ENCODE results near the gene SLC3A2. TPM values are rescaled to one million over a fixed set of nuclear protein-coding genes. Genes with fewer than 3 reads are reported as not detected.

SLC3A2 gene
- total RNA-seq, 2 experiments from 2014 or later: 289 to 321 TPM

DNA sequence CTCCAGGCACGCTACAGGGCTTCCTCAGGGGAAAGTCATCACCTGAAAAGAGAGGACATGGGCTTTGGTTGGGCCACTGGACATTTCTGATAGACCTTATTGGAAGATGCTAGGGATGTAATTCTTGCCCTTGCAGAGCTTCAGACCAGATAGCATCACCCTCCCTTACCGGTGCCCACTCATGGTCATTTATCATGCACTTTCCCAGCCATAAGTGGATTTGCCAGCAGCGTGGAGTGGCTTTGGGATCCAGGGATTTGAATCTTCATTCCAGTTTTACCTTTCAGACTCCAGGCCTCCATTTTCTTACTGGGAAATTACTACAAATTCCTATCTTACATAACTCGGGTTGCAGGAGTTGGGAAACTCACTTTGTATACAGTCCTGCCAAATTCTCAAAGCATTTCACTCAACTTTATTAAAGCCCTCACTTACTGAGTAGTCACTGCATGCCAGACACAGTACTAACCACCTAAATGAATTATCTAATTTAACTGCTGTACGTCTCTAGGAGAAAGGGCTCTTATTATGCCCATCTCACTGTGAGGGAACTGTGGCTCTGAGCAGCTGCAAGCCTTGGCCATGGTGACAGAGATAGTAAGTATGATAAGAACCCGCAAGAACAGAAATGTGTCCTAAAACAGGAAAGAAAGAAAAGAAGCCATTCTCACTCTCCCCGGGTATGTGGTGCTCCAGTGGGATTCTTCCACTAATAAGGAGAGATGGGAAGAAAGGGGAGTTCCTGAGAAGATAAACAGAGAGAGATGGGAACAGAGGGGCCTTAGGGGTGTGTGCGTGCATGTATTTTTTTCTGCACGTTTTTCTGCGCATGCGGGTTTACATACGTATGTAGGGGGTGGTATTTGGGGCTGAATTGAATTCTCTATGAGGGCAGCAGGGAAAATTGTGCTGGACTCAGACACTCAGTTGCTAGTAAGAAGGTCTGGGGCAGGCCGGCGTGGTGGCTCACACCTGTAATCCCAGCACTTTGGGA lies 30.7 kb downstream of the SLC3A2 start:
- intact Hi-C loops (cut with micrococcal nuclease; ENCODE audit: unreplicated experiment): no loop called here
- Histone ChIP-seq H4K20me1 (ENCODE audit: insufficient read depth, low read length) (no peaks in the 10 kb centered on the region), H2AFZ (ENCODE audit: low read length) (no peak overlapping the region), H3K27ac (ENCODE audit: low read depth, low read length, poor library complexity, severe bottlenecking) (no peak overlapping the region), H3K9me3 (ENCODE audit: low read length) (no peaks in the 10 kb centered on the region), H3K4me3 (ENCODE audit: low read depth, low read length, poor library complexity, severe bottlenecking) (no peak overlapping the region), H3K4me2 (ENCODE audit: low read length) (no peak overlapping the region), H3K4me1 (ENCODE audit: insufficient read depth, low read length, poor library complexity, severe bottlenecking) (no peaks in the 10 kb centered on the region), H3K79me2 (ENCODE audit: insufficient read depth, low read depth, low read length) (no peaks in the 10 kb centered on the region), H3K9me2 (ENCODE audit: insufficient read depth, low read length) (no peaks in the 10 kb centered on the region), H3K36me3 (ENCODE audit: insufficient read depth, low read length) (no peaks in the 10 kb centered on the region)
- TF ChIP-seq EZH2phosphoT487 (IDR thresholded peaks at IDR 0.05; ENCODE audit: borderline replicate concordance, low read depth, low read length): no peak
- TF ChIP-seq CTCF (conservative IDR thresholded peaks at IDR 0.05; ENCODE audit: low read length): no peak
- ChIA-PET CTCF (ENCODE audit: unreplicated experiment) (no interaction called here), POLR2A (interaction anchor here (0.6 to 0.7 kb wide), 2 partner anchors 25 to 61 kb away, joined by 4 to 5 read pairs; no protein-coding TSS in a partner anchor)
- DNase-seq (ENCODE audit: low spot score): no peak
- BruUV-seq (replicated peaks): no TSS peak

- BruUV-seq (replicated peaks): no TSS peak
- Histone ChIP-seq H3K27ac (ENCODE audit: low read depth, low read length, poor library complexity, severe bottlenecking) (no peak overlapping the region), H3K36me3 (ENCODE audit: insufficient read depth, low read length) (no peaks in the 10 kb centered on the region), H3K9me3 (ENCODE audit: low read length) (no peaks in the 10 kb centered on the region), H2AFZ (ENCODE audit: low read length) (no peak overlapping the region), H4K20me1 (ENCODE audit: insufficient read depth, low read length) (no peaks in the 10 kb centered on the region), H3K4me2 (ENCODE audit: low read length) (no peak overlapping the region), H3K9me2 (ENCODE audit: insufficient read depth, low read length) (no peaks in the 10 kb centered on the region), H3K4me3 (ENCODE audit: low read depth, low read length, poor library complexity, severe bottlenecking) (no peak overlapping the region), H3K4me1 (ENCODE audit: insufficient read depth, low read length, poor library complexity, severe bottlenecking) (no peaks in the 10 kb centered on the region), H3K79me2 (ENCODE audit: insufficient read depth, low read depth, low read length) (no peaks in the 10 kb centered on the region)
- no peak for DNase-seq (ENCODE audit: low spot score)
- ChIA-PET POLR2A (interaction anchor here (0.6 to 0.7 kb wide), 2 partner anchors 26 to 60 kb away, joined by 4 to 5 read pairs; no protein-coding TSS in a partner anchor), CTCF (ENCODE audit: unreplicated experiment) (no interaction called here)
- no peak for TF ChIP-seq CTCF (conservative IDR thresholded peaks at IDR 0.05; ENCODE audit: low read length)
- TF ChIP-seq EZH2phosphoT487 (IDR thresholded peaks at IDR 0.05; ENCODE audit: borderline replicate concordance, low read depth, low read length): no peak
- intact Hi-C loops (cut with micrococcal nuclease; ENCODE audit: unreplicated experiment): no loop called here
Observed at GRCh38 chr11:62912268-62912667, 31.6 kb downstream of the SLC3A2 start.

DNA sequence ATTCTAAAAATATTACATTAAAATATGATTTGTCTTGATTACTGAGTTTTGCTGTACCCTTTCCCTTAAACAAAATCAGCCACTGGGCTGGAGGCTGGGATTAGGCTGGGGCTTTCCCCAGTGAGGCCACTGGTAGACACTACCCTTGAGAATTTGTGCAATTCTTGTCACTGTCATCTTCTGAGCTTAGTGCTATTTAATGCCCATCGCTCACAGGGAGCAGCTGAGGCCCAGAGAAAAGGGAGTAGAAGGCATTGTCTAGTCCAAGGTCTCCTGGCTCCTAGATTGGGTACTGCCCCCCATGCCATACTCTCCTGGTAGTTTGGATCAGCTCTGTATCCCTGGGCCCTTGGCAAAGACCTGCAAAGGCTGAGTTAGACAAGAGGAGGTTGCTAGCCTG lies 33.7 kb downstream of the SLC3A2 start:
- Histone ChIP-seq H3K9me3 (ENCODE audit: low read length) (no peaks in the 10 kb centered on the region), H4K20me1 (ENCODE audit: insufficient read depth, low read length) (no peaks in the 10 kb centered on the region), H3K79me2 (ENCODE audit: insufficient read depth, low read depth, low read length) (no peaks in the 10 kb centered on the region), H3K36me3 (ENCODE audit: insufficient read depth, low read length) (no peaks in the 10 kb centered on the region), H3K4me3 (ENCODE audit: low read depth, low read length, poor library complexity, severe bottlenecking) (no peak overlapping the region), H3K4me1 (ENCODE audit: insufficient read depth, low read length, poor library complexity, severe bottlenecking) (no peaks in the 10 kb centered on the region), H3K27ac (ENCODE audit: low read depth, low read length, poor library complexity, severe bottlenecking) (no peak overlapping the region), H2AFZ (ENCODE audit: low read length) (no peak overlapping the region), H3K9me2 (ENCODE audit: insufficient read depth, low read length) (no peaks in the 10 kb centered on the region), H3K4me2 (ENCODE audit: low read length) (no peak overlapping the region)
- ChIA-PET POLR2A (no interaction called here), CTCF (ENCODE audit: unreplicated experiment) (no interaction called here)
- intact Hi-C loops (cut with micrococcal nuclease; ENCODE audit: unreplicated experiment): no loop called here
- BruUV-seq (replicated peaks): no TSS peak
- TF ChIP-seq EZH2phosphoT487 (IDR thresholded peaks at IDR 0.05; ENCODE audit: borderline replicate concordance, low read depth, low read length): no peak
- TF ChIP-seq CTCF (conservative IDR thresholded peaks at IDR 0.05; ENCODE audit: low read length): no peak
- DNase-seq (ENCODE audit: low spot score): no peak
